Bone marrow (tissue), 2 donors: ENCODE data around the gene HSD17B1.
"Not testable (repeated sequence)": the region's sequence is repeated elsewhere in the genome, so short reads cannot be mapped to it uniquely, and the experiment has no call there.

Source experiments
- DNase-seq, 2 donors: peaks; one replicate each; lab custom pipeline; 2025; lab: John Stamatoyannopoulos, UW

Gene HSD17B1, protein sequence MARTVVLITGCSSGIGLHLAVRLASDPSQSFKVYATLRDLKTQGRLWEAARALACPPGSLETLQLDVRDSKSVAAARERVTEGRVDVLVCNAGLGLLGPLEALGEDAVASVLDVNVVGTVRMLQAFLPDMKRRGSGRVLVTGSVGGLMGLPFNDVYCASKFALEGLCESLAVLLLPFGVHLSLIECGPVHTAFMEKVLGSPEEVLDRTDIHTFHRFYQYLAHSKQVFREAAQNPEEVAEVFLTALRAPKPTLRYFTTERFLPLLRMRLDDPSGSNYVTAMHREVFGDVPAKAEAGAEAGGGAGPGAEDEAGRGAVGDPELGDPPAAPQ

DNA sequence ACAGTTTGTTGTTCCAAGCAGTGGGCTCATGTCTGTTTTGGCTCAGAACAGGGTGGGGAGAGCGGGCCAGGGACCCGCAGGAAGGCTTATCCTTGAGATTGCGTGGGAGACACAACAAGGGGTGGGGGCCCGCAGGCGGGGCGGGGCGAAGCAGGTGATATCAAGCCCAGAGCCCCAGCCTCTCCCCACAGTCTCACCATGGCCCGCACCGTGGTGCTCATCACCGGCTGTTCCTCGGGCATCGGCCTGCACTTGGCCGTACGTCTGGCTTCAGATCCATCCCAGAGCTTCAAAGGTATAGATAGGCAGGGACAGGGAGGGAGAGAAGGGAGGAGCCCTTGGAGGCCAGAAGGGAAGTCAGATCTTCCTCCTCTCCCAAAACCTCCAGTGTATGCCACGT, at the start of gene HSD17B1:
Gene HSD17B1 (plus strand): TSS at position 188 of the 400 bp plus-strand sequence. CDS start 11 bp downstream, at position 199.
- DNase-seq = not testable (repeated sequence)

DNA sequence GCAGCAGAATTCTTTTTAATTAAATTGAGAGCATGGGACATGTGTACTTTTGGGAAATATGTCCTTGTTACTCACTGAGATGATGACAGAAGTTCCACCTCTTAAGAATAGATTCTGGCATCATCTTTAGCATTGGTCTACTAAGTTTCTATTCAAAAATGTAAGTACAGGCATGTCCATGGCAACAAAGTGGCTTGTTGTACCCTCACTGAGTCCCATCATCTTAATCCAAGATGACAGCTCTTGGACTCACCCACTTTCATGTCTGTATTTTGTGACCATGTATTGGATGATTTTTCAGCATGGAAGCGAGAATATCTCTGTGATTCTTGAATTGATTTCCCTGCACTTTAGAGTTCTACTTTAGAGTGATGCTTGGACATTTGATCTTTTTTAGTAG, 49.8 kb upstream of the HSD17B1 start:
- no peak for DNase-seq

DNA sequence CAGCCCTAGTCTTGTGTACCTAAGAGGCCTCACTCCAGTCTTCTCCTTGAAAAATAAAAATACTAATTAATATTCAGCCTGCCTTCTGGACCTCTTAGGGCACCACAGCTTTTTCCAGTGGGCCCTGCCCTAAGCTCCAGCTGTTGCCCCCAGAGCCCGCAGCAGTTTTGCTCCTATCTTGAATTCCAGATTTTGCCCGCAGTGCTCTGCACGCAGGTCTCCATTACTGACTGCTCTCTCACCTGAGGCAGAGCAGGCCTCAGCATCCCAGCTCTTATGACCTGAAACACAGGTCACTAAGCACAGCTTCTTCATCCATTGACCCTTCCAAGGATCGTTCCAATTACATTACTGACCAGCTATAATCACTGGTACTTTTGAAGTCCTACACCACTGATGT, 45.1 kb upstream of the HSD17B1 start:
- DNase-seq = no peak

DNA sequence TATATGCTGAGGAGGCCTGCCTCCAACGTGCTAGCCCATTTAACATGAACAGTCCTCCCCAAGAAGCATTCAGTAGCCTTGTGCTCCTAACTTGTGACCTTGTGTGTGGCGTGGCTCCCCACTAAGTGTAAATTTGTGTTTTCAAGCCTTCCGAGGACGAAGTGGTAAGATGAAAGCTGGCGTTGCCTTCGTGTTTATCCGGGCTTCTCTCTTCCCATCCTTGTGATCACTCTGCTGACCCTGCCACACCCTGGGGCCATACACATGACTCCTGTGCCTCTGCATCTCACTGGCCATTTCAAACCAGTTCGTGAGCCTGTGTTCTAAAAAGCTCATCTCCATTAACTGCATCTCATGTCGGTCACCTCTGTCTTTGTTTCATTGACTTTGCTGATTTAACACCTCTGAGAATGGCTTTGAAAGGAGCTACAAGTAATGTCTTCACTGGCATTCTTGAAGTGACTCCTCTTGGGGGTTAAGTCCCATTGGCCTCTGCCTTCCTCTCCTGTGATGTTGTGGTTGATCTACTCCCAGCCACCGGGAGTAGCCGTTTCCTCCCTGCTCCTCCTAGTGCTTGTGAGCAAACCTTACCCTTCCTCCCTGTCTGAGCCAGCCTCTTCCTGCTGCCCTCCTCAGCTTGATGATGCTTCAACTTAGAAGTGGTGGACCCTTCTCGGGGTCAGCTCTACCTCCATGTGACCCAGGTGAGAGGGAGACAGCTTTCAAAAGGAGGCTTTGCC, 44.1 kb upstream of the HSD17B1 start:
- no peak for DNase-seq

DNA sequence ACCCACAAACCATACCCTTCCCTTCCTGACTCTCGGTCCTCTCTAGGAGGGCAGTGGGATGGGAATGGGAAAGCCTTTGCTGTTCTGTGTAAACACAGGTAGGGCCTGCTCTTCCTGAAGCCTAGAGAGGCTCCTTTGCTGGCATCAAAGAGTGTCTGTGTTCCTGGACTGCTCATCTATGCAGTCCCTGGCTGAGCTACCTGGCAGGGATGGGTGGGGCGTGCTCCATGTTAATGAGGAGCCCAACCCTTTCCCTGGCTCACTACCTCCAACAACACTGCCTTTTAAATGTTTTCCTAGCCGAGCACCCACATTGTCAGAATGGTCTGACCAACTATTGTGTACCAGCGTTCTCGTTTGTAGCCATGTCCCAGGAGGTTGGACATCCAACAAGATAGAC, 43.3 kb upstream of the HSD17B1 start:
- no peak for DNase-seq

DNA sequence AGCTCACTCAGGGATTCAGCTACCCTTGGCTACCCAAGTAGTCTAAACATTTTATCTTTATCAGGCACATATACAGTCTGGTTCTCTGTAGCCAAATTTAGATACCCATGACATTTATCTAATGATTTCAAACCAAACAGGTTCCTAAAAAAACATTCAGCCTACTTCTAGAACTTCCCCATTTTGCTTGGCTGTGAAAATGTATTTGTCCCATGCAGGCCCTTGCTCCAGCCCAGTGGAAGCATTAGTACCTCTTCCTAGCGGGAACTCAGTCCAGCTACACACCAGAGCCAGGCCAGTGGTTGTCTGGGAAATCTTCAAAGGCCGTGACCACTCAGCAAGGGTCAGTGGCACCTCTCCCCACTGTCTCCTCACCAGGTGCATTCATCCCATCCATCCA, 42.9 kb upstream of the HSD17B1 start:
- peak in 1 of 2 donors; percentile 59 for DNase-seq

DNA sequence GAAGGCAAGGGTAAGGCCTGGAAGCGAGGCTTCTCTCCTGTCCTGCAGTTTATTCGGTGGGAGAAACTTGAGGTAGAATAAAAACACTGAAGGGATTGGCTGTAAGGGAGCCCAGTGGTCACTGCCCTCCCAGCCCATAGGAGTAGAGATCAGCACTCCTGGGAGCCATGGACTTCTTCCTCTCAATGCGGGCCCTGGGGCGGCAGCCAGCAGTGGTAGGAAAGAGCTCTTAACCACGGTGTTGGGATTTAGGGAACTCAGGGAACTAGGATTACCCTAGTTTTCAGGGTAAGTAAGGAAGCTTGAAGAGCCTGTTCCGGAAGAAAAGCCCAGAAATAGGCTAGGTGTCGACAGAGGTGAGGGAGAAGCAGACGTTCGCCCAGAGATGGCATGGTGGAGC, 40.5 kb upstream of the HSD17B1 start:
- no peak for DNase-seq

DNA sequence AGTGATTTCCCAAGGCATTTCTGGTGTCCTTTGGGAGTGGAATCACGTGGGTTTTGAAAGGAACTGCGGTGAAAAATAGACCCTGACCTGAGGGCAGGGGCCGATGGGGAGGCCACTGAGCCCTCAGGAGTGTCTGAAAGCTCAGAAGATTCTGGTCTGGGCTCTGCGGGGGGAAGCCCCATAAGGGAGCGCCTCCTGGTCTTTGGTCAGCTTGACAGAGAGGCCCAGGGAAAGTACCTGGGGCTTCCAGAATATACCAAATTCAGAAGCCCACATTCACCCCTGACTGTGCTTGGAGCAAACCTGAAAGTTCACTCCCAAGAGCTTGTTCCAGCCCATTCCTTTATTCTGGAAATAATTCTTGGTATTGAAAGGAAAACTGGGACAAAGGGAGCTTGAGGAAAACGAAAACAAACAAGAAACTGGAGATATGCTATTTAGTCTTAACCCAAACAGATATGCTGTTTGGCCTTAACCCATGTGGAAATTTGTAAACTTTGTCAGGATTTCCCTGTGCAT, 39.9 kb upstream of the HSD17B1 start:
- no peak for DNase-seq

DNA sequence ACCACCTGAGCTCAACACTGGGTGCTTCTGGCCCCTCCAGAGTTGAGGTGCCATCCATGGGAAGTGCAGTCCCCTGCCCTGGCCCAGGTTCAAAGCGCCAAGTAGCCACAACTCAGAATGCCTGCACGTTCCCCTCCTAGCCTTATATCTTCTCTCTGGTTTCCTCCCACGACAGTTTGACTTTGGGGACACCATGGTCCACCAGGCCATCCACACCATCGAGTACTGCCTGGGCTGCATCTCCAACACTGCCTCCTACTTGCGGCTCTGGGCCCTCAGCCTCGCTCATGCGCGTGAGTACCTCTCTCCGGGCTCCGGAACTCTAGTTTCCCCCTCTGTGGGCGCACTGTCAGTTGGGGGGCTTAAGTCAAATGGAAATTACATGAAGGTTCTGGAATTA, 39.0 kb upstream of the HSD17B1 start:
- DNase-seq = no peak

DNA sequence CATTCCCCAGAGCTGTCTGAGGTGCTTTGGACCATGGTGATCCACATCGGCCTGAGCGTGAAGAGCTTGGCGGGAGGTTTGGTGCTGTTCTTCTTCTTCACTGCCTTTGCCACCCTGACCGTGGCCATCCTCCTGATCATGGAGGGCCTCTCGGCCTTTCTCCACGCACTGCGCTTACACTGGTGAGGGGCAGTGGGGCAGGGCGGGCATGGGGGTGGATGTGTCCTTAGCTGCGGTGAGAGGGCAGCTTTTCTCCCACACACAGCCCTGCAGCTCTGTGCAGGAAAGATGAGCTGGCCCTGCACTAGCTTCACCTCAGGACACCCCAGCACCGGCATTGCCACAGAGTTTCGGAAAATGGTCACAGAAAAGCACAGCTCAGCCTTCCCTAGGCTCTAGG, 38.4 kb upstream of the HSD17B1 start:
- no peak for DNase-seq

DNA sequence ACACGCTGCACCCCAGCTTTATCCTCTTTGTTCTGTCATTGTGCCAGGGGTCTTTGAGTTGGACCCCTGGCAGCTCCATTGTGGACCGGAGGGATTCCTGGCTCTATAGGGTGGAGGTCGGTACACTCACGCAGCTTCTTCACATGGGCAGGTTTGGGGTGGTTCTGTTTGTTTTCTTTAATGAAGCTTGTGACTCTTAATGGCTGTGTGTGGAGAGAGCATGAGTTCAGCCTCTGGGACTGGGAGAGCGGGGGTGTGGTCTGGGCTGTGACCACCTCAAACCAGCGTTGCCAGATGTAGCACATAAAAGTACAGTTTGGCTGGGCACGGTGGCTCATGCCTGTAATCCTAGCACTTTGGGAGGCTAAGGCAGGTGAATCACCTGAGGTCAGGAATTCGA, 37.9 kb upstream of the HSD17B1 start:
- no peak for DNase-seq

DNA sequence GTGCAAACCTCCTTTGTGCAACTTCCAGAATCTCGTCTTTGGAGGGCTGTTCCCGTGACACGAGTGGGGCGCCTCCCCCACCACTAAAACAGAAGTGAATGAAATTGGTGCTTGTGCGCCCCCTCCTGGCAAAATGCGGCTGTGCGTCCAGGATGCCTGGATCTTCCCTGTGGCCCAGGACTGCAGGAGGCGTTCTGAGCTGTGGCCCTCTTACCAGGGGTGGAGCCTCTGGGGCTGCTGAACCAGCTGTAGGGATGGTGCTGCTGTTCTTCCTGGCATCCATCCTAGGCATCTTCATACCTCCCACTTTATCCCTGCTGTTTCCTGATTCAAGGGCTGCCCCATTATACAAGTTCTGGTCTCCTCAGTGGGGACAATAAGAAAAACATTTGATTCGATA, 35.2 kb upstream of the HSD17B1 start:
- peak; percentile 59 to 65 for DNase-seq

DNA sequence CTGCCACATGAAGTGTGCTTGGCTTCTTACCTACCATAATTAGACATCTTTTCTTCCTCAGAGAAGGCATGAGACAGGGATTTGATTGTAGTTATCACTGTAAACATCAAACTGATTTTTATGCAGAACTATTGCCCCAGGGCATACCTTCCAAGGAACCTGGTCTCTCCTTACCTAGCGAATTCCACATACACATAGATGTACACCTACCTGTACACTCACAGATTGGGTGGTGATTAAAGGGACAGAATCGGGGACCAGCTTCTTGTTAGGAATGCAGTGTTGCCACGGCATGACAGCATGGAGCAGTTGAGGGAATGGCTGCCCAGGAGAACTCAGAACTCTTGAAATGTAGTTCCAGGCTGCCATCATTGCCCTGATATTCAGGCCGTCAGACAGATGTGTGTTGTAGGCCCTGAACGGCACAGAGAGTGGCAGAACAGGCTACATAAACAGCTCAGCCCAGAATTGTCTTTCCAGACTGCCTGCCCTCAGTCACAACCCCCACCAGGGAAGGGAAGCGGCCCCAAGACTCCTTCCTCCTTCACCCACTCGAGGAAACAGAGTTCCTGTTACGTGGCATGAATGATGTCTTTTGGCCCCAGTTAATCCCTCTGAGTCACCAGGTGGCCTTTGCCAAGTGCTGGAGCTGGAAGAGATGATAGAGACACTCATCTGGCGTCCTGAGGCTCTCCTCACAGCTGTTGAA, 34.5 kb upstream of the HSD17B1 start:
- DNase-seq = peak; percentile 40 to 79

DNA sequence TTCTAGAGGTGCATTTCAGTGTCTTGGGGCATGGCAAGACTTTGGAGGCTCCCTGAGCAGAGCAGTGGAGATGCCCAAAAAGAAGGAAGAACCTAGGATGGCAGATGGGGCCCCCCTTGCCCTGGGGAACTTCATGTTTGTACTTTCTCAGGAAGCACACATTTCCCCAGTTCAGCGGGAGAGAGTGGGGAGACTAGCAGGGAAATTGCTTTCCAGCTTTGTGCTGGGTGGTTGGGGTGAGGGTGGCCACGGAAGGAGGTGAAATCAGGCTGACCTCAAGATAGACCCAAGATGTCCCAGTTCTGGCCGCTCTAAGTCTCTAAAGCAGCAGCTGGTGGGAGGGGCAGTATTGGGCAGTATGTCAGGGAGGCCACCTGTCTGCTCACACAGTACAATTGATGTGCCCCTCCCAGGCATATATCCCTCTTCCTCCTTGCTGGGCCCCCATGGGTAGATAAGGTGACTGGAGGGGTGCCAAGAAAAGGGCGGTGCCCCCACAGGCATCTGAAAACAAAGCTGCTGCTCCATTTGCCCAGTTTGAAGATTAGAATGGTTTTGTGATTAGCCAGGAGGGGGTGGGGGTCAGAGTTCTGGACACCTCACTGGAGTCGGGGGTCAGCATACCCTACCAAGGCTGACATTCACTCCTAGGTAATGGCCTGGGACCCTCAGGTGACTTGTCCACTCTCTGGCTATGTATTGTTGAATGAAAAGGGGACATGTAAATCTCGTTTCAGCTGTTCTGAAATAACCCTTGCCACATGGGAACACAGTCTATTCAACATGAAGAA, 33.8 kb upstream of the HSD17B1 start:
- DNase-seq = peak in 1 of 2 donors; percentile 40

DNA sequence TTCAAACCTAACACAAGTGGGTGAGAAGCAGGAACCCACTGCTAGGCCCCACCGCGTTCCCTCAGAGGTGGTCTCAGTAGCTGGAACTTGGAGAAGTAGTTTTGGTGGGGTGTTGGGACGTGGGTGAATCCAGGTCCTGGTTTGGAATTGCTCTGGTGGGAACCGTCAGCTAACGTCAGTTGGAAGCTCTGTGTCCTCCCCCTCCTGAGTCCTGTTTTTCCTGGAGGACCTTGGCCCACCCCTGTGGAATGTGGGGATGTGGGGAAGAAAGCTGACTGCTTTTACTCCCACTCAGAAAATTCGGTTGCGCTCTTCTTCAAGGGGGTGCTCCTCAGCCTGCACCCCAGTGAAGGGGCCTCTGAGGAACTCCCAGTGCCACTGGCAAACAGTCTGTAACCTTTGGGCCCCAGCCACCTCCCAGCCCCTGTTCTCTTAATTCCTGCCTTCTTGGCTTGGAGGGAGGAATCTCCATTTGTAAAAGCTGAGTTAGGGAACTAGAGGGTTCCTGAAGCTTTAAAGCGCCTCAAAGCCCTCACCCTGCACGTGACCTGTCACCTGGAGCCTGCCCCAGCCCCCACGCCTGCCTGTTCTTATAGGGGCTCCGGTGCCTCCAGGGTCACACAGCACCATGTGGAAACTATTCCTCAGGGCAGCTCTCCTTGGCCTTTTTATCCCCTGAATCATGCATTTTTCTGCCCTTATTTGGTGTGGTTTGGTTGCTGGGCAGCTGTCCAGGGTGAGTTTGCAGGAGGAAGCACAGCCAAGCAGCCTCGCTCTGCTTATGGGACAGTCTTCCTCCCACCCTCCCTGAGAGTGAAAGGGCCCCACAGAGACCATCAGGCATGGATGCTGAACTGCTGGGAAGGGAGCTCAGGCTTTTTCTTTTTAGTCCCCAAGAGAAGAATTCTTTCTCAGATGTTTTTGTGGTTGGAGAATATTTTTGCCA, 32.9 kb upstream of the HSD17B1 start:
- peak in 1 of 2 donors; percentile 15 for DNase-seq

DNA sequence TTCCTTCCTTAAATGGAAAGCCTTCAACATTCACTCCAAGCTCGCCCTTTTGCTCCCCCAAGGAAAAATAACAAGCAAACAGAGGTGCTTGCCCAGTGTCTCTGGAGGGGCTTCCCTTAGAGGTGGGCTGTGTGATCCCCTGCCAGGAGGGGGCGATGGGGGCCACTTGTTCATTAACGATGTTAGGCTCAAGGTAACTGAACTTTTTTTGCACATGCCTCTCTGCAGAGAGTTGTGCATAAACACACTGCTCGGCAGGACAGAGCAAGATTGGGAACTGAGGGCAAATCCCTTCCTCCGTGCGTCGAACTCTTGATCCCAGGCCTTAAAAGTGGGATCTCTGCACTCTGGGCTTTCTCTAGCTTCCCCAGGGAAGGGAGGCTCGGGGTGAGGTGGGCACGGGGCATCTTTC, 32.2 kb upstream of the HSD17B1 start:
- no peak for DNase-seq

DNA sequence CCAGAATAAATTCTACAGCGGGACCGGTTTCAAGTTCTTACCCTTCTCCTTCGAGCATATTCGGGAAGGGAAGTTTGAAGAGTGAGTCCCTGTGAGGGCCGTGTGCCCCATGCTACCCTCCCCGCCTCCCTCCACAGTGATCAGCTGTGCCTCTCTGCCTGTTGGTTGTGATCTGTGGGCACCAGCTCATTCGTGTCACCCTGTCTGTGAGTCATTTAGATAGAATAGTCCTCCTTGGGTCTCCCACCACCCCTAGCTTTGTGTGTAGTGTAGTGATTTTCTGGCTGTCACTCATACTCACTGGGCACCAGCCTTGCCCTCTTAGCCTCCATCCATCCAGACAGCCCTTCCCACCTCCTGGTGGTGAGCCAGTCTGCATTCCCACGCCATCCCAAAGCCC, 31.7 kb upstream of the HSD17B1 start:
- no peak for DNase-seq

DNA sequence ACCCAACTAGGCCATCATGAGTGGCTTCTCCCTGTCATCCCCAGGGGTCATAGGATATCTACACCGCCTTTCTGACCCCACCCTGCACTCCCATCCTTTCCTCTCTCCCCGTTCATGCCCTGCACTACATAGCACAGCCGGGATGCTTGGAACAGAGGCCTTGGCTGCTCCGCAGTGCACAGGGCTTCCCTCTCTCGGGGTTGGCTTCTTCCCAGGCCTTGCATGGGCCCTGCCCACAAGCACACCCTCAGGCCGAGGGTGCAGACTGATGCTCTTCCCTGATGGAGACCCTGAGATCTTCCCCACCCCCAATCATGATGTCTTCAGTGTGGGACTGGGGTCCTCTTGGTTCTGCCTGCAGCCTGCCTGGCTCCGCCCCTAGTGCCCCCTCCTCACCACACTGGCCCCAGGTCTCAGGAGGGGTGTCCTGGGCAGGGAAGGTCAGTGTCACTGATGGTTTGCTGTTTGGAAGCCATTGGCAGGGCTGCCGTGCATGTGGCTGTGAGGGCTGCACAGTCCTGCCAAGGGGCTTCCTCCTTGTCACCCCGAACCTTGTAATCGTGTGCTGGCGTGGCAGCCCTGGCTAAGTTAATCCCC, 31.0 kb upstream of the HSD17B1 start:
- DNase-seq = no peak

DNA sequence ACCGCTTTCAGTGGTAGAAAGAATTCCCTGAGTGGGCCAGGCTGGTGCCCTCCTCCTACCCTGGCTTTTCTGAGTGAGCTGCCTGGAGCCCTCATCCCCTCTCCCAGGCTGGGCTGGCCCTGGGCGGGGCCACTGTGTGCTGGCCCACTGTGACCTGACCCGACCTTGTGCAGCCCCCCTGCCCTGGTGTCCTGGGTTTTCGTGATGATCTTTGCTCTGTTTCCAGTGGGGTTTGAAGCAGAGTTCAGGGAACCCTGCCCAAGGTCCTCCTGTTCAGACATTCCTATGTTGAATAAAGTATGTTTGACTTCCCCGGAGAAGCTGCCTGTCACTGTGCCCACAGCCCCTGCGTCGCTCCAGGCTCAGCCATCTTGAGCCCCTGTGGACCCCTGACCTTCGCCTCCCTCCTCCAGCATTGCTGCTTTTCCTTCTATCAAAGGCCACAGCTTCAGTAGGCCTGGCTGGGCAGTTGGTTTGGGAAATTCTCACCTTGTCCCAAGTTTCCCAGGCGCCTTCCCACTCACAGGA, 30.4 kb upstream of the HSD17B1 start:
- no peak for DNase-seq

DNA sequence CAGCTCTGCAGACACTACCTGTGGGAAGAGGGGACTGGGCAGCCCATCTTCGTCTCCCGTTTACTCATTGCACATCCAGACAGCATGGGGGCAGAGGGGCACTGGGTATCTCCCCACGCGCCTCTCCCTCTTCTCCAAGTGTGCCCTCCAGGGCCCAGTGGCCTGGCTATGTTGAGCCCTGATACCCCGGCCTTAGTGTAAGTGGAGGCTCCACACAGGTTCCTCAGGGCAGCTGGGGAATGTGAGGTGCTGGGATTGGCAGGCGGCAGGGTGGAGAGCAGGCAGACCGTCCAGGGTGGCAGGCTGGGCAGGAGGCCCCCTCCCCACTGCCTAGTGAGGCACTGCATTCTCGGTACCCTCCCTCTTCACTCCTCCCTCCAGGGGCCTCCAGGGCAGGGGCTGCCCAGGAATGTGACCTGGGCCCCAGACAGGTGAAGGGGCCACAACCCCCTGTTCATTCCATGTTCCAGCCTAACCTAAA, 29.9 kb upstream of the HSD17B1 start:
- no peak for DNase-seq
